IMR-90 (cell line): Measurements from ENCODE around the gene CD1C. TPM values are rescaled to one million over a fixed set of nuclear protein-coding genes. Genes with fewer than 3 reads are reported as not detected.

Source experiments
- ATAC-seq: fragments of 200-7000 bp; cut with Tn5 transposase; 2 replicates; pipeline ENCODE4 v1.9.1; 2020; ENCODE audit warnings: low read depth, mild to moderate bottlenecking, moderate library complexity
- BruUV-seq: library from RNA; stranded (reverse); fragments of 400-500 nt; replicated peaks from 2 replicates; lab custom pipeline; 2021; lab: Mats Ljungman, UMichigan
- CTCF ChIA-PET: fragments of 300-600 bp; formaldehyde crosslinking; extraction: SDS; loops from one replicate; lab custom pipeline; 2021; ENCODE audit warnings: antibody characterized with exemption; lab: Yijun Ruan, JAX
- POLR2A ChIA-PET: fragments of 300-600 bp; sonication (Branson Sonifier 250); formaldehyde crosslinking; loops from one replicate; lab custom pipeline; 2022; ENCODE audit warnings: antibody characterized with exemption; ENCODE audit not compliant: unreplicated experiment; lab: Charles Lee
- DNase-seq: peaks from one replicate; pipeline ENCODE4 v3.0.0; 2013
- H2AFZ ChIP-seq: replicated peaks from 2 replicates; pipeline ENCODE3; 2013; ENCODE audit warnings: low read length, mild to moderate bottlenecking; ENCODE audit not compliant: poor library complexity
- H2AK5ac ChIP-seq: 2 replicates; pipeline ENCODE4 v1.6.1; 2013; ENCODE audit warnings: low read depth, low read length, inconsistent platforms
- H2AK9ac ChIP-seq: replicated peaks from 2 replicates; pipeline ENCODE3; 2013; ENCODE audit warnings: mild to moderate bottlenecking, low read depth, low read length, moderate library complexity; ENCODE audit not compliant: poor library complexity
- H2BK120ac ChIP-seq: 2 replicates; pipeline ENCODE4 v1.6.1; 2013; ENCODE audit warnings: low read depth, low read length, inconsistent platforms
- H2BK15ac ChIP-seq: 3 replicates; pipeline ENCODE4 v1.6.1; 2013; ENCODE audit warnings: low read depth, low read length, inconsistent platforms
- H2BK20ac ChIP-seq: 2 replicates; pipeline ENCODE4 v1.6.1; 2013; ENCODE audit warnings: low read depth, mild to moderate bottlenecking, inconsistent platforms, low read length, moderate library complexity
- H2BK5ac ChIP-seq: 2 replicates; pipeline ENCODE4 v1.6.1; 2013; ENCODE audit warnings: mild to moderate bottlenecking, low read depth, low read length, inconsistent platforms; ENCODE audit not compliant: poor library complexity, severe bottlenecking
- H3K14ac ChIP-seq: replicated peaks from 2 replicates; pipeline ENCODE4 v1.6.1; 2013; ENCODE audit warnings: low read depth, low read length, inconsistent platforms
- H3K18ac ChIP-seq: 2 replicates; pipeline ENCODE4 v1.6.1; 2013; ENCODE audit warnings: low read depth, low read length, control low read depth
- H3K23ac ChIP-seq: 2 replicates; pipeline ENCODE4 v1.6.1; 2013; ENCODE audit warnings: low read depth, low read length, inconsistent platforms
- H3K27ac ChIP-seq: 2 replicates; pipeline ENCODE4 v1.5.1; 2013; ENCODE audit warnings: mild to moderate bottlenecking, control low read depth, low read length; ENCODE audit not compliant: insufficient read depth
- H3K27me3 ChIP-seq: 2 replicates; pipeline ENCODE4 v1.6.1; 2013; ENCODE audit warnings: low read length; ENCODE audit not compliant: control insufficient read depth, insufficient read depth
- H3K36me3 ChIP-seq: 2 replicates; pipeline ENCODE4 v1.6.1; 2013; ENCODE audit warnings: low read length, mixed read lengths; ENCODE audit not compliant: control insufficient read depth, insufficient read depth
- H3K4ac ChIP-seq: 2 replicates; pipeline ENCODE4 v1.6.1; 2013; ENCODE audit warnings: low read depth, low read length, inconsistent platforms
- H3K4me1 ChIP-seq: 2 replicates; pipeline ENCODE4 v1.6.1; 2013; ENCODE audit warnings: low read length, mixed read lengths; ENCODE audit not compliant: control insufficient read depth, insufficient read depth
- H3K4me2 ChIP-seq: 2 replicates; pipeline ENCODE4 v1.6.1; 2013; ENCODE audit warnings: low read depth, mild to moderate bottlenecking, control low read depth, low read length, moderate library complexity
- H3K4me3 ChIP-seq: 2 replicates; pipeline ENCODE4 v1.5.1; 2013; ENCODE audit warnings: low read depth, mild to moderate bottlenecking, control low read depth, low read length, moderate library complexity; ENCODE audit not compliant: insufficient read depth
- H3K56ac ChIP-seq: 2 replicates; pipeline ENCODE4 v1.6.1; 2013; ENCODE audit warnings: low read length, inconsistent platforms; ENCODE audit not compliant: insufficient read depth; ENCODE audit errors: extremely low read depth
- H3K79me1 ChIP-seq, 2 experiments: 2 replicates each; pipeline ENCODE4 v1.6.1; 2013; ENCODE audit warnings: low read length in 2 of 2, inconsistent platforms in 1 of 2, low read depth in 1 of 2
- H3K9ac ChIP-seq: 2 replicates; pipeline ENCODE4 v1.6.1; 2013; ENCODE audit warnings: low read depth, low read length, control low read depth
- H3K9me1 ChIP-seq: 2 replicates; pipeline ENCODE4 v1.6.1; 2013; ENCODE audit warnings: low read length, inconsistent platforms; ENCODE audit not compliant: insufficient read depth
- H3K9me3 ChIP-seq: 2 replicates; pipeline ENCODE4 v1.6.1; 2013; ENCODE audit warnings: low read length; ENCODE audit not compliant: control insufficient read depth, insufficient read depth
- H4K20me1 ChIP-seq: 2 replicates; pipeline ENCODE4 v1.6.1; 2013; ENCODE audit warnings: low read length, inconsistent platforms; ENCODE audit not compliant: insufficient read depth
- H4K5ac ChIP-seq: 2 replicates; pipeline ENCODE4 v1.6.1; 2013; ENCODE audit warnings: mild to moderate bottlenecking, low read depth, low read length, control low read depth
- H4K8ac ChIP-seq, 2 experiments: 2 replicates each; pipeline ENCODE4 v1.6.1; 2013; ENCODE audit warnings: low read depth in 2 of 2, low read length in 2 of 2, control low read depth in 1 of 2, inconsistent platforms in 1 of 2
- H4K91ac ChIP-seq: 2 replicates; pipeline ENCODE4 v1.6.1; 2013; ENCODE audit warnings: low read depth, low read length, inconsistent platforms; ENCODE audit not compliant: insufficient read depth
- BHLHE40 ChIP-seq: fragments of 150-350 bp; IDR thresholded peaks from 2 replicates; pipeline ENCODE4 v1.6.1; 2016; ENCODE audit warnings: mild to moderate bottlenecking, low read depth, low read length
- CTCF ChIP-seq: conservative IDR thresholded peaks from 2 replicates; pipeline ENCODE4 v1.5.1; 2012; ENCODE audit warnings: mild to moderate bottlenecking, low read depth, low read length, improper control_type of control experiment
- ELK1 ChIP-seq: fragments of 150-350 bp; IDR thresholded peaks from 2 replicates; pipeline ENCODE4 v1.6.1; 2016; ENCODE audit warnings: low read depth, mild to moderate bottlenecking, low read length, moderate library complexity, borderline replicate concordance
- FOS ChIP-seq: fragments of 150-350 bp; IDR thresholded peaks from 2 replicates; pipeline ENCODE4 v1.6.1; 2016; ENCODE audit warnings: low read depth, low read length
- MAZ ChIP-seq: IDR thresholded peaks from 2 replicates; pipeline ENCODE4 v1.6.1; 2012; ENCODE audit warnings: low read depth, mild to moderate bottlenecking, low read length, improper control_type of control experiment, moderate library complexity, borderline replicate concordance
- NFE2L2 ChIP-seq: fragments of 150-350 bp; IDR thresholded peaks from 2 replicates; pipeline ENCODE4 v1.6.1; 2016; ENCODE audit warnings: low read depth, mild to moderate bottlenecking, low read length
- POLR2A ChIP-seq: IDR thresholded peaks from 2 replicates; pipeline ENCODE4 v1.6.1; 2012; ENCODE audit warnings: mild to moderate bottlenecking, low read depth, low read length
- RCOR1 ChIP-seq: IDR thresholded peaks from 2 replicates; pipeline ENCODE4 v1.6.1; 2012; ENCODE audit warnings: mild to moderate bottlenecking, low read length, improper control_type of control experiment; ENCODE audit not compliant: insufficient replicate concordance
- RFX5 ChIP-seq: IDR thresholded peaks from 2 replicates; pipeline ENCODE4 v1.8.0; 2012; ENCODE audit warnings: low read depth, mild to moderate bottlenecking, low read length, moderate library complexity
- WGBS, 2 experiments: methylation state at CpG; one replicate each; pipeline versions ENCODE4 v1.1.5 to v1.1.7; 2013; ENCODE audit warnings: missing lambda C conversion rate in 2 of 2; ENCODE audit not compliant: insufficient read length in 1 of 2; ENCODE audit errors: extremely low coverage in 2 of 2; 5-methylcytosine and 5-hydroxymethylcytosine counted together
- dilution Hi-C: fragments of 300-500 bp; cut with HindIII; formaldehyde crosslinking; loops from one replicate; pipeline ENCODE4 v1.14.3; 2018; ENCODE audit warnings: low sequenced_read_pairs; ENCODE audit not compliant: unreplicated experiment
- in situ Hi-C: fragments of 300-500 bp; cut with MboI; formaldehyde crosslinking; loops from 3 replicates; pipeline ENCODE4 v1.14.3; 2019; ENCODE audit warnings: low sequenced_read_pairs, inconsistent platforms, mixed read lengths
- intact Hi-C: fragments of 100-400 bp; cut with micrococcal nuclease; formaldehyde crosslinking; loops from 2 replicates; pipeline ENCODE4 v1.10.0; 2022
- polyA plus RNA-seq, 3 experiments: library from polyadenylated mRNA; depleted of rRNA; stranded (reverse); fragments of >200 nt; gene quantifications; 2 replicates each; pipeline ENCODE4 v1.2.3, GENCODE V29; 2012; ENCODE audit warnings: low replicate concordance in 1 of 3
- total RNA-seq: library from RNA; depleted of rRNA; stranded (reverse); fragments of >200 nt; gene quantifications from 2 replicates; pipeline ENCODE4 v1.2.3, GENCODE V29; 2012

The CD1C gene
- total and polyA plus RNA-seq, 2 of the 4 experiments (the other 2 are of a cell fraction), result not detected

- ChIA-PET POLR2A (no interaction called here), CTCF (no interaction called here)
- no peak overlapping the region for H3K27ac ChIP-seq
- no peak overlapping the region for H3K4ac ChIP-seq
- H3K9me1 ChIP-seq, result no peaks in the 10 kb centered on the region
- no peak for DNase-seq
- no peak overlapping the region for H2BK5ac ChIP-seq
- intact Hi-C loops (no loop called here), dilution Hi-C loops (no loop called here), in situ Hi-C loops (no loop called here)
- H3K4me1 ChIP-seq, result no peaks in the 10 kb centered on the region
- no peak overlapping the region for H3K23ac ChIP-seq
- no peak overlapping the region for H2BK120ac ChIP-seq
- no peak overlapping the region for H2AK5ac ChIP-seq
- H3K9ac ChIP-seq, result no peak overlapping the region
- H3K14ac ChIP-seq, result no peak overlapping the region
- BruUV-seq, result no TSS peak
- TF ChIP-seq POLR2A, result no peak
- no peak for TF ChIP-seq RCOR1
- no peak for TF ChIP-seq RFX5
- TF ChIP-seq CTCF, result no peak
- no peak for TF ChIP-seq FOS
- no peak for TF ChIP-seq ELK1
- TF ChIP-seq BHLHE40, result no peak
- TF ChIP-seq NFE2L2, result no peak
- TF ChIP-seq MAZ, result no peak
- H3K79me1 ChIP-seq, result no peaks in the 10 kb centered on the region
- ATAC-seq, result no peak
- H3K4me2 ChIP-seq, result no peak overlapping the region
- H2AK9ac ChIP-seq, result no peak overlapping the region
- no peaks in the 10 kb centered on the region for H3K36me3 ChIP-seq
- no peak overlapping the region for H3K4me3 ChIP-seq
- no peak overlapping the region for H4K5ac ChIP-seq
- no peaks in the 10 kb centered on the region for H4K20me1 ChIP-seq
- H3K18ac ChIP-seq, result no peak overlapping the region
- no peak overlapping the region for H2BK20ac ChIP-seq
- H4K91ac ChIP-seq, result no peak overlapping the region
- H4K8ac ChIP-seq, result no peak overlapping the region
- no peaks in the 10 kb centered on the region for H3K9me3 ChIP-seq
- no peak overlapping the region for H2BK15ac ChIP-seq
- H3K27me3 ChIP-seq, result no peaks in the 10 kb centered on the region
- H3K56ac ChIP-seq, result no peak overlapping the region
- WGBS, 2 experiments, result 93% methylated on average over 3 of the region's 5 CpGs; no CpG with 5 or more reads in 1 of the 2 experiments
- no peak overlapping the region for H2AFZ ChIP-seq
These were observed 14.9 kb upstream of the CD1C start for GRCh38 chr1:158274797-158275196.
